Measurements from ENCODE around the gene FAM187B. TPM values are rescaled to one million over a fixed set of nuclear protein-coding genes. Genes with fewer than 3 reads are reported as not detected.

Gene FAM187B
- total RNA-seq, 1 donor from 2014 or later = not detected

DNA sequence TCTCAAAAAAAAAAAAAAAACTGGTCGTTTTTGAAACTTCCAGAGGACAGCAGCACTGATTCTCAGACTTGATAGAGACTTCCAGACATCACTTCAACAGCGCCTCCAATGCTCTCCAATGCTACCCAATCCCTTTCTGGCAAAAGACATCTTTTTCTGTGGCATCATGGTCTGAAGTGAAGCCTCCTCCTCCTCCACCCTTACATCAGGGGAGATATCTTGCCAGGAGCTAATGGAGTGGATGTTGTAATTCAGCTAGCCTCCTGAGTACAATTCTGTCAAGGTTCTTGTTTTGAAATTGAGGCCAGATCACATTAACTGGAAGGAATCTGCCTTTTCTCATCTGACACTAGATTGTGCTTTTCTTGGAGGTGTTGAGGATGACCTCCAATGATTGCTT, 49.8 kb downstream of the FAM187B start:
- no peak for TF ChIP-seq CTCF (IDR thresholded peaks at IDR 0.05; ENCODE audit: insufficient read depth, low read length, poor library complexity, severe bottlenecking)
- Histone ChIP-seq H3K27me3 (ENCODE audit: control insufficient read depth, insufficient read depth, low read length) (no peaks in the 10 kb centered on the region), H3K36me3 (ENCODE audit: control insufficient read depth, insufficient read depth, low read length) (no peaks in the 10 kb centered on the region), H3K4me3 (ENCODE audit: low read depth, low read length) (no peak overlapping the region)
- DNase-seq (ENCODE audit: low read depth) = no peak

- no peak for TF ChIP-seq CTCF (IDR thresholded peaks at IDR 0.05; ENCODE audit: insufficient read depth, low read length, poor library complexity, severe bottlenecking)
- no peak for DNase-seq (ENCODE audit: low read depth)
- H3K27me3 ChIP-seq (ENCODE audit: control insufficient read depth, insufficient read depth, low read length) = no peaks in the 10 kb centered on the region
- H3K36me3 ChIP-seq (ENCODE audit: control insufficient read depth, insufficient read depth, low read length) = no peaks in the 10 kb centered on the region
- H3K4me3 ChIP-seq (ENCODE audit: low read depth, low read length) = no peak overlapping the region
Measured at GRCh38 chr19:35177377-35178274, 50.9 kb downstream of the FAM187B start.

DNA sequence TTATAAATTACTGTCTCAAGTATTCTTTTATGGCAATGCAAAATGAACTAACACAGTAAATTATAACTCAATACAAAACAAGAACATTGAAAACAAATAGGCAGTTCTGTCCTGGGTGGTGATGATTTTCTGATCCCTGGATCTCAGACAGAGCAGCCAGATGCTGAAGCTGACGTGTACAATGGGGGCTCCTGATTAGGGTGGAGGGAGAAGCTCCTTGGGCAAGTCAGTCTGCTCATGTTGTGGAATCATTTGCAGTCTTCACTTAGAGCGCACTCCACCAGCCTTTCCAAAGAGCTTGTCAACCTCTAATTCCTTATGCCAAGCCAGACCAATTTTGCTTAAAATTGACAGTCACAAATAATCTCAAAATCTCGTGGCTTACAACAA, 52.4 kb downstream of the FAM187B start:
- Histone ChIP-seq H3K36me3 (ENCODE audit: control insufficient read depth, insufficient read depth, low read length) (no peaks in the 10 kb centered on the region), H3K4me3 (ENCODE audit: low read depth, low read length) (no peak overlapping the region), H3K27me3 (ENCODE audit: control insufficient read depth, insufficient read depth, low read length) (no peaks in the 10 kb centered on the region)
- no peak for TF ChIP-seq CTCF (IDR thresholded peaks at IDR 0.05; ENCODE audit: insufficient read depth, low read length, poor library complexity, severe bottlenecking)
- no peak for DNase-seq (ENCODE audit: low read depth)

Other genes starting within 250 kb of the FAM187B start
- 88.0 and 104 TPM in 2 replicates for gene GRAMD1A, start 228.4 kb downstream of the FAM187B start, total RNA-seq
- 1.6 and 1.8 TPM in 2 replicates for gene SCN1B, start 198.3 kb downstream of the FAM187B start, total RNA-seq
- gene HPN, start 187.0 kb downstream of the FAM187B start, total RNA-seq = 1.6 and 2.3 TPM in 2 replicates
- gene FXYD3, start 112.9 kb downstream of the FAM187B start, total RNA-seq = 0.50 and 0.89 TPM in 2 replicates
- not detected in 2 replicates for gene LGI4, start 93.7 kb downstream of the FAM187B start, total RNA-seq
- gene FXYD1, start 89.9 kb downstream of the FAM187B start, total RNA-seq = not detected in 2 replicates
- not detected in 2 replicates for gene FXYD7, start 85.5 kb downstream of the FAM187B start, total RNA-seq
- 135 and 153 TPM in 2 replicates for gene FXYD5, start 74.0 kb downstream of the FAM187B start, total RNA-seq
- gene LSR, start 20.3 kb upstream of the FAM187B start, total RNA-seq = 147 and 247 TPM in 2 replicates
- gene USF2, start 40.2 kb upstream of the FAM187B start, total RNA-seq = 95.1 and 96.5 TPM in 2 replicates
- not detected in 2 replicates for gene HAMP, start 53.8 kb upstream of the FAM187B start, total RNA-seq
- gene MAG, start 63.4 kb upstream of the FAM187B start, total RNA-seq = 0.04 TPM in 1 of 2 replicates, not detected in the other
- gene CD22, start 100.4 kb upstream of the FAM187B start, total RNA-seq = 0.75 and 2.9 TPM in 2 replicates
- 0.04 TPM in 1 of 2 replicates, not detected in the other for gene FFAR1, start 119.2 kb upstream of the FAM187B start, total RNA-seq
- gene FFAR3, start 129.7 kb upstream of the FAM187B start, total RNA-seq = not detected in 2 replicates
- gene GPR42, start 142.3 kb upstream of the FAM187B start, total RNA-seq = not detected in 2 replicates
- gene FFAR2, start 219.5 kb upstream of the FAM187B start, total RNA-seq = not detected in 2 replicates